NCI-H82 (cell line): ENCODE data around the gene ABCG4.
"Not testable (repeated sequence)": the region's sequence is repeated elsewhere in the genome, so short reads cannot be mapped to it uniquely, and the experiment has no call there.

Experiments
- DNase-seq: peaks from one replicate; lab custom pipeline; 2025; lab: John Stamatoyannopoulos, UW

Gene ABCG4

DNA sequence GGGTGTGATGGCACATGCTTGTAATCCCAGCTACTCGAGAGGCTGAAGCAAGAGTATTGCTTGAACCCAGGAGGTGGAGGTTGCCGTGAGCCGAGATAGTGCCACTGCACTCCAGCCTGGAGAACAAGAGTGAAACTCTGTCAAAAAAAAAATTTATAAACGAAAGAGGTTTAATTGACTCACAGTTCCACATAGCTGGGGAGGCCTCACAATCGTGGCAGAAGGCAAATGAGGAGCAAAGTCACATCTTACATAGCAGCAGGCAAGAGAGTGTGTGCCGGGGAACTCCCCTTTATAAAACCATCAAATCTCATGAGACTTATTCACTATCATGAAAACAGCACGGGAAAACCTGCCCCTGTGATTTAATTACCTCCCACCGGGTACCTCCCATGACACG, 35.5 kb downstream of the ABCG4 start:
- not testable (repeated sequence) for DNase-seq

DNA sequence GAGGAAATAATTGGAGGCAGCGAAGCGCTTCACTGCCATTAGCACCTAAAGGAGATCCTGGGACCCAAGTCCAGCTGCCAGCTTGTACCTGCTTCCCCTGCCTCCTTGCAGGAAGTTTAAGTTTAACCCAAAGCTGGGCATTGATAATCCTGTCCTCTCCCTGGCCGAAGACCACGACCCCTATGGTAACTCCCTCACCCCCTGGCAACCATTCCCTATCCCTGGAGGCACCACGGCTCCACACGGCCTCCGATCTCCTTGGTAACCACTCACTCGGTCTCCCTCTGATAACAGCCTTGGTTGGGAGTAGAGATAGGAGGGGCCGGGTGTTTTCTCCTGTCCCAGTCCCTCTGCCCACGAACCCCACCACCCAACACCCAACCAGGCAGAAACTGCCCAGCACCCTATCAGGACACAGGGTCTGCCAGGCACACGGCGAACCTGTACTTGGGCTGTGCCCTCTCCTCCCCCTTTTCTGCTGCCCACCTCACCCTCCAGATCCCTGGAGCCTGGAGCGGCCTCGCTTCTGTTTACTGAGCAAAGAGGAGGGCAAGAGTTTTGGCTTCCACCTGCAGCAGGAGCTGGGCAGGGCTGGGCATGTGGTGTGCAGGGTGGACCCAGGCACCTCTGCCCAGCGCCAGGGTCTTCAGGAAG, 37.3 kb downstream of the ABCG4 start:
- DNase-seq = no peak

DNA sequence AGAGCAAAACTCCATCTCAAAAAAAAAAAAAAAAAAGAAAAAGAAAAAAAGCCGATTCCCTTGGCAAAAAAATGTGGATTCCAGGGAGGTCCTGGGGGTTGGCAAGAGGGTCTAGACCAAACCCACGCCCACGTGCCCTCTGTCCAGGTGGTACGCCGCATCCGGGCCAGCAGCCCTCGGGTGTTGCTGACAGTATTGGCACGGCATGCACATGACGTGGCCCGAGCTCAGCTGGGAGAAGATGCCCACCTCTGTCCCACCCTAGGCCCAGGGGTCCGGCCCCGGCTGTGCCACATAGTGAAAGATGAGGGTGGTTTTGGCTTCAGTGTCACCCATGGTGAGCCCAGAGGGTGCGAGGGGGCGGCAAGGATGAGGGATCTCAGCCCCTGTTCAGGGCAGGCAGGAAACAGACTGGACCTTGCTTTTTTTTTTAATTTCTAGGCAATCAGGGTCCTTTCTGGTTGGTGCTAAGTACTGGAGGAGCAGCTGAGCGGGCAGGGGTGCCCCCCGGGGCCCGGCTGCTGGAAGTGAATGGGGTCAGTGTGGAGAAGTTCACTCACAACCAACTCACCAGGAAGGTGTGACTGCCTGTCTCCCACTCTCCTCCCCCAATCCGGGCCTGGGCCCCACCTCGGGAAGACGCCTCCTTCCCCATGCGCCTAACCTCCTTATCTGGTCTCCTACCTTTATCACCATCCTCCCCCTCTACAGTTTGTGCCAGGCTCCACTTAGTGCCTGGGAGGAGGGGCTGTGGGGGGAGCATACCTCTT, 38.5 kb downstream of the ABCG4 start:
- no peak for DNase-seq

DNA sequence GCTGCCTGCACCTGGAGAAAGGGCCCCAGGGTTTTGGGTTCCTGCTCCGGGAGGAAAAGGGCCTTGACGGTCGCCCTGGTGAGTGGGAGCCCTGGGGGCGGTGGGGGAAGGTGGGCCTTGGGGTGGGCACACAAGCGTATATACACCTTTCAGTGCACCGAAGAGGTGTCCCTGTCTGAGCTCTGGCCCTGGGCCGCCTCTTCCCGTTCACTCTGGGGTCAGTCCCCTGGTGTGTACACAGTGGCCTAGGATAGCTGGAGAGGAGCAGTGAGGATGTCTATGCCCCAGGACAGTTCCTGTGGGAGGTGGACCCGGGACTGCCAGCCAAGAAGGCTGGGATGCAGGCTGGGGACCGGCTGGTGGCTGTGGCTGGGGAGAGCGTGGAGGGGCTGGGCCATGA, 39.2 kb downstream of the ABCG4 start:
- no peak for DNase-seq

DNA sequence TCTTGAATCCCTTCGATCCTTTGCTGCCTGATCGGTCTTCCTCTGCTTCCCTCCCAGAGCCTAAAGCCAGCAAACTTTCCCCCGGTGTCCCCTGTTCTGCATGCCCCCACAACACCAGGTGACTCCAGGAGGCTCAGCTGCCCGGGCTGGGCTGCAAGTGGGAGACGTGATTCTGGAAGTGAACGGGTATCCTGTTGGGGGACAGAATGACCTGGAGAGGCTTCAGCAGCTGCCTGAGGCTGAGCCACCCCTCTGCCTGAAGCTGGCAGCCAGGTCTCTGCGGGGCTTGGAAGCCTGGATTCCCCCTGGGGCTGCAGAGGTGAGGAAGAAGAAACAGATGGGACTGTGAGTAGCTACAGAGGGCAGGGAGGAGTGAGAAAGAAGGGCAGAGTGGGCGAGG, 40.0 kb downstream of the ABCG4 start:
- no peak for DNase-seq

DNA sequence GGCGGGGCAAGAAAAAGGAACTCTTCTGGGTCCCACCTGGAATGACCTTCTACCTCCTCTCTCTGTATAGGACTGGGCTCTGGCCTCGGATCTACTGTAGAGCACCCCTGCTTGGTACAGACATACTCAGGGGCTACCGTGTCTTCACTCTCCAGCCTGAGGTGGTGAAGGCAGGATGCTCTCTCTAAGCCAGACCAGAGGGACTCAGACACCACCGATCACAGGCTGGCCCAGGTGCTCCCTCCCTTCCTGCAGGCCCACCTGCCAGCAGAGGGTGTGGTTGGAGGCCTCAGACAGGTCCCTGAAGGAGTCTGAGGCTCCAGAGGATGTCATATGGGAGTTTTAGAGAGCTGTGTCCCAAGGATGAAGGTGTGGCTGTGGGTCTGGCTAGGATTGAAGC, 40.5 kb downstream of the ABCG4 start:
- no peak for DNase-seq

DNA sequence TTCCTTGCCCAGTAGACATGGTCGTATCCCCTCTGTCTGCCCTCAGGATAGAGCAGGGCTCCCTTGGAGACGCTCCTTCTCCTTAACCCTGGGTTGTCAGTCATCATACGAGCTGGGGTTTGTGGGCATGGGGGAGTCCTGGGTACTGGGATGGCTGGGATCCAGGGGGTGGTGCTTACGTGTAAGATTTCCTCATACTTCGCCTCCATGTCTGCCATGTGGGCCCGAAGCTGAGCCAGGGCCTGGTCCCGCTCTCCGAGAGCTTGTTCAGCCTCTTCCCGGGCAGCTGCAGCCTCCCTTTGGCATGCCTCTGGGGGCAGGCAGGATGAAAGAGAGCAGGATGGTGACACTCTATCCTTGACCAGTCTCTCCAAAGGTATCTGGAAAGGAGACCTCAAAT, 41.7 kb downstream of the ABCG4 start:
- DNase-seq = no peak

DNA sequence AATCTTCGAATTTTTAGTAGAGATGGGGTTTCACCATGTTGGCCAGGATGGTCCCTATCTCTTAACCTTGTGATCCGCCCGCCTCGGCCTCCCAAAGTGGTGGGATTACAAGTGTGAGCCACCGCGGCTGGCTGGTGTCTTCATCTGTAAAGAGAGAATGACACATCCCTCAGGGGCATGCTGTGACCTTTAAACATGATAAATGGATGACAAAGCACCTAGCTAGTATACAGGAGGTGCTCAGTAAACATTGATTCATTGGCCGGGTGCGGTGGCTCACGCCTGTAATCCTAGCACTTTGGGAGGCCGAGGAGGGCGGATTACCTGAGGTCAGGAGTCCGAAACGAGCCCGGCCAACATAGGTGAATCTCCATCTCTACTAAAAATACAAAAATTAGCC, 42.4 kb downstream of the ABCG4 start:
- DNase-seq = not testable (repeated sequence)

DNA sequence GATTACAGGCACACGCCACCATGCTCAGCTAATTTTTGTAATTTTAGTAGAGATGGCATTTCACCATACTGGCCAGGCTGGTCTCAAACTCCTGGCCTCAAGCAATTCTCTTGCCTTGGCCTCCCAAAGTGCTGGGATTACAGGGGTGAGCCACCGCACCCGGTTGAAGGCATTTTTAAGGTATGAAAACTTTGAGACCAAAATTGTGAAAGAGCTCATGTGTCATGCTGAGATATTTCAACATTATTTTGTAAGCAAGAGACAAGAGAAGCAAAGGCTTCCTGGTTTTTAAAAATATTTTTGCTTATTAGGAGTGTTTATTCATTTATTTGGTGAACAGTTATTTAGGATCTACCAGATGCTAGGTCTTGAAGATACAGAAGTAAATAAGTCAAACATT, 43.3 kb downstream of the ABCG4 start:
- no peak for DNase-seq

DNA sequence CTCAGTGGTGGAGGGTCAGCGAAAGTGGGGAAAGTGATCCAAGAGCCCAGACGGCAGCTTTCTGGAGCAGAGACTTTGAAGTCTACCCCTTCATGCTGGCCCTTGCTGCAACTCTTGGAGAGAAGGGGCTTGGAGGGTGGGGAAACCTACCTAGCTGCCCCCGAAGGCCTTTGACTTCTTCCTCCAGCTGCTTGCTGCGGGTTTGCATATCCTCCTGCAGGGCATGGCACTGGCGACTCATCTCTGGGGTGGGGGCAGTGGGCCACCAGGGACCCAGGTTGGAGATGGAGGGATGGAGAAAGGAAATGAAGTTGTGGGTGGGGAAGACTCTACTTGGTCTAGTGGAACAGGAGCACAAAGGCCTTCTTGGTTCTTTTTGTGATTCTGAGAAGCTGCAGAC, 44.1 kb downstream of the ABCG4 start:
- DNase-seq = no peak

DNA sequence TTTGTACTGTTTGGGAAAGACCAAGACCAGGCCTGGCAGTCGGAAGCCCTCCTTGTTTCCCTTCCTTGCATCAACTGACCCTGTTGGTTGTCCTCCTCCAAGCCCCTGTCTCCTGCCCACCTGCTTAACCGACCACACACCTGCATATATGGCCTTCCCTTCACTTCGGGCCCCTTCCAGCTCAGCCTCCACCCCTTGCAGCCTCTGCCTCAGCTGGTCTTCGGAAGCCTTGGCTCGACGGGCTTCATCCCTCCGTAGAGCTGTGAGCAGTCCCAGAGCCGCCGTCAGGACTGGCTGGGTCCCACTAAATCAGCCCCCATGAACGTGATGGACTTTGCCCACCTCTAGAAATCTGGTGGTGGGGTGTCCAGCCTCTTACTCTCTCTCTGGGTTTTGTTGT, 44.8 kb downstream of the ABCG4 start:
- DNase-seq = no peak

DNA sequence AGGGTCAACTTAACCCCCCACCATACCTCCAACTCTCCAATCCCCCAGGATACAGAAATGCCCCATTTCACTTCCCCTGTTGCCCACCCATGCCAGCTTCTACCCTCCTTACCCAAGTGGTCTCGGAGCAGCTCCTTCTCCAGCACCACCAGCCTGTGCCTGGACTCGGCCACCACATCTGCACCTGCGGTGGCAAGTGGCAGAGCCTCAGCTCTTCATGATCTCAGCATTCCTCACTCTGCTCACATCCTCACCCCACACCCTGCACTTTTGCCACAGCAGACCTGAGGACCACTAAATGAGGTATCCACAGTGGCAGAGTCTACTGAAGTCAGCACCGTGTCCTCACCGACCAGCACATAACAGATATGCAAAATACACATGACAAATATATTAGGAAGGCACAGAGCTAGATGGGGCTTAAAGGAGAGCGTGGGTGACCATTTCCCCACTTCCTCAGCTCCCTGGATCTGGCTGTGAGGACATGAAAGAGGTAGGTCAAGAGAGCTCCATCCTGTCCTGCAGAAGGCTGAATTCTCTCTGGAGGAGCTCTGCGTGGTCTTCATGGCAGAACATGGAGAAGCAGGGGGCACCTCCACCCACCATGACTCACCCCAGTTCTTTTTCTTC, 46.1 kb downstream of the ABCG4 start:
- DNase-seq = no peak

DNA sequence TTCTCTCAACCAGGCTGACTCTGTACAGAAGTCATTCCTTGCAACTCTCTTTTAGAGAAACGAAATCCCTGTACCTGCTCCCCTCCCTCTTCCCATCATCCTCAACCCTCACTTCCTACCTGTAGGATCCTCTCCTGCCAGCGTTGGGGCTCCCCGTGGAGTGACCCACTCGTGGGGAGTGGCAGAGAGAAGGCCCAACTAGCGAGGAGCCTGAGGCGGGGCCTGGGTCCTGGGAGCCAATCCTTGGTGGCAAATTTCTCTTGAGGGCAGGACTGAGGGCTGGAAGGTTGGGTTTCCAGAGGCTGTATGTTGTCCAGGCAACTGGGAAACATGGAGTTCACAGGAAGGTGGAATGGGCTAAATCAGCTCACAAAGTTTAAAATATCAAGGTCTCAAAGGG, 46.8 kb downstream of the ABCG4 start:
- peak; percentile 31 for DNase-seq

DNA sequence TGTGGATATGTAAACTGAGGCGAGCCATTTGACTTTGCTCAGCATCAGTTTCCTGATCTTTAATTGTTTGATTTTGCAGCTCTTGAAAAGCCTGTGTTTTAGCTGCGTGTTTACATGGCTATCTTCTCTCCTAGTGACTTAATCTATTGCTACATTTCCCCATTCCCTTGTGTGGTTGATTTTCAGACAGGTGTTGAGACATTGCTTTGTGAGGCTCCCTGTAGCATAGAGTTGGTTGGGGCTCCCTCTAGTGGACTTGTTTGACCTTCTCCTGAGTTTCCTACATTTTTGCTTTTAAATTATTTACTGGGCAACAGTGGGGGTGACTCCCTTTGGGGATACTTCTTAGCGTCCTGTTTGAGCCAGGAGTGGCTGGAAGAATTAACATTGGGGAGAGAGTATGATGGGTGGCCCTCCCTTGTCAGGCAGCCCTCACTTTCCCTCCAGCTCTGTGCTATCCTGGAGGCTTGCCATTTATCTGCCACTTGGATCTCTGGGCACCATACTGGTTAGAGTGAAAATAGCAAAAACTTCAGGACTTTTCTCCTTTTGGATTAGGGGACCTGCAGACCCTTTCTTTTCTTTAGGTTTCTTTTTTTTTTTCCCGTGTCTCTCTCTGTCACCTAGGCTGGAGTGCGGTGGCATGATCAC, 48.1 kb downstream of the ABCG4 start:
- DNase-seq = peak; percentile 89

DNA sequence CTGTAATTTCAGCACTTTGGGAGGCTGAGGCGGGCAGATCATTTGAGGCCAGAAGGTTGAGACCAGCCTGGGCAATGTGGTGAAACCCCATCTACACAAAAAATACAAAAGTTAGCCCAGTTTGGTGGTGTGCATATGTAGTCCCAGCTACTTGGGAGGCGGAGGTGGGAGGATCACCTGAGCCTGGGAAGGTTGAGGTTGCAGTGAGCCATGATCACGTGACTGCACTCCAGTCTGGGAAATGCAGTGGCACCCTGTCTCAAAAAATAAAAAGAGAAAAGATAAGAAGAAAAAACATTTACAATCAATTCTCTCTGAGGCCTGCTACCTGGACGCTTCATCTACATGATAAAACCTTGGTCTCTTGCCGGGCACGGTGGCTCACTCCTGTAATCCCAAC, 50.1 kb downstream of the ABCG4 start:
- no peak for DNase-seq

DNA sequence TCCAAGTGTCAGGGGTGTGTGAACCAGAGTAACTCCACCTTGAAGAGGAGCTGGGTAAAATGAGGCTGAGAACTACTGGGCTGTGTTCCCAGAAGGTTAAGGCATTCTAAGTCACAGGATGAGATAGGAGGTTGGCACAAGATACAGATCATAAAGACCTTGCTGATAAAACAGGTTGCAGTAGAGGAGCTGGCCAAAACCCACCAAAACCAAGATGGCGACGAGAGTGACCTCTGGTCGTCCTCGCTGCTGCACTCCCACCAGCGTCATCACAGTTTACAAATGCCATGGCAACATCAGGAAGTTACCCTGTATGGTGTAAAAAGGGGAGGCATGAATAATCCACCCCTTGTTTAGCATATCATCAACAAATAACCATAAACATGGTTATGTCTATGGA, 52.4 kb downstream of the ABCG4 start:
- DNase-seq = not testable (repeated sequence)

DNA sequence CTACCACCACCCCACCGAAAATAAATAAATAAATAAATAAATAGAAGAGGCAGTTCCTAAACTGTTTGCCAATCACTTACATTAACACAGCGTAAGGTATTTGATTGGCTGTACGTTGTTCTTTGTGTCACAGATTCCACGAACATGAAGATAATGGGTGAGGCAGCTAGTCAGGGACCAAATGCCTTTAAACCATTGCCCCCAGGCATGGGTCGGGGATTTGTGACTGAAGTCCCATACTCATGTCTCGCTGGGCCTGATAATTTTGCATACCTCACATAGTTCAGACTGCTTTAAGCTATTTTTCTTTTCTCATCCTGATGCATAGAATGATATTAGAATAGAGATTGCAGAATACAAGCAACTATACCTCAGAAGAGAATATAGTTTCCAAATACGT, 53.7 kb downstream of the ABCG4 start:
- no peak for DNase-seq

DNA sequence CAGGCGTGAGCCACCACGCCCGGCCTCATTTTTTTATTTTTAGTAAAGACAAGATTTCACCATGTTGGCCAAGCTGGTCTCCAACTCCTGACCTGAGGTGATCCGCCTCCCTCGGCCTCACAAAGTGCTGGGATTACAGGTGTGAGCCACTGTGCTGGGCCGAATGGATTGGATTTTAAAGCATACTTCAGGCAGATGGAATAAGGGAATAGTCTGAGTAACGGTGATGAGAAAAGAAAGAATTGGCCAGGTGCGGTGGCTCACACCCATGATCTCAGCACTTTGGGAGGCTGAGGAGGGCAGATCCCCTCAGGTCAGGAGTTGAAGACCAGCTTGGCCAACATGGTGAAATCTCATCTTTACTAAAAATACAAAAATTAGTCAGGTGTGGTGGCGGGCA, 55.2 kb downstream of the ABCG4 start:
- DNase-seq = no peak

DNA sequence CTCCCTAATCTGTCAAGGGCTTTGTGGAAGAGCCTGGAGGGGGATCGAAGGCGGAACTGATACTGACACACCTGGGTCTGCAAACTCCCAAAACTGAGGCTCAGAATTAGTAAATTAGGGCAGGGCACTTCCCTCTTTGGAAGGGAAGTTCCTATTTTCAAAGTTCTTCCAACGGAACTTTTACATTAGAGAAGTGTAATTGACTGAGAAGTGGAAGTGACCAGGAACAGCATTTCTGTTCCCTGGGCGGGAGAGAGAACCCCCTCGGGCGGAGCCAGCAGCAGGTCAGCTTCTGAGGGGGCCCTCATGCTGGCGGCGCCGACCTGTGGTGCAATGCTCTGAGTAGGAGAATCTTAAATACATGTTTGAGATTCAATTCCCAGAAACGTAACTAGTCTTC, 56.2 kb downstream of the ABCG4 start:
- no peak for DNase-seq

DNA sequence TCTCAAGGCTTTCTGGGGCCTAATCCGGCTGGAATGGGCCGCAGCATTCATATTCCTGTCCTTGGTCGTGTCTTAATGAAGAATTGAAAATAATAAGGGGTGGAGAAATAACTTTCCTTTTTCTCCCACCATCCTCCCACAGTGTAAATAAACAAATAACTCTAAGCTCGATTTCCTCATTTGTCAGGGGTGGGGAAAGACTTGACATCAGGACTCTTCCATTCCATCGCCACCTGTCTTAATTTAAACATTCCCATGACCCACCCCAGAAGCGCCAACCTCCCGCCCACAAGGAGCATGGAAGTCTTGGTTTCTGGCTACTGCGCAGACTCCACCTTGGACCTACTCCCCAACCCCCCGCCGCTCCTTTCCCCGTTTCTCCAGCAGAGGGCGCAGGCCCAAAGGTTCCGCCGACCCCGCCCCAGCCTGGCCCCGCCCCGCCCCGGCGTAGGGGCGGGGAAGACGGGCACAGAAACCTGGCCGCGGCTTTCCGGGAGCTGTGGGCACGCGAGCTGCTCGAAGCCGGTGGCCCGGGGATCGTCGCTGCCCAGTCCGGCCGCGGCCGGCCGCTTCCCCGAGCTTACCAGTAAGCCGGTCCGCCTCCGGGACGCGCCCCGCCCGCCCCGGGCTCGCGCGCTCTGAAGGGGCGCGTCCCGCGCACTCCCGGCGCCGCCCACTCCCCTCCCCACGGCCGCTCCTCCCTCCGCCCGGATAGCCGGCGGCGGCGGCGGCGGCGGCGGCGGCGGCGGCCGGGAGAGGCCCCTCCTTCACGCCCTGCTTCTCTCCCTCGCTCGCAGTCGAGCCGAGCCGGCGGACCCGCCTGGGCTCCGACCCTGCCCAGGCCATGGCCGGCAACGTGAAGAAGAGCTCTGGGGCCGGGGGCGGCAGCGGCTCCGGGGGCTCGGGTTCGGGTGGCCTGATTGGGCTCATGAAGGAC, 57.0 kb downstream of the ABCG4 start, which contains the start of gene CBL:
Gene CBL, plus strand, starts transcription at position 766 of the 937 bp plus-strand sequence. Its CDS starts 79 bp downstream, at position 845.
- peak; percentile 94 for DNase-seq
